Measurements from ENCODE around the gene MTM1. TPM values are rescaled to one million over a fixed set of nuclear protein-coding genes. Genes with fewer than 3 reads are reported as not detected.

MTM1 gene
- total and polyA plus RNA-seq, 2 experiments from 2014 or later = 3.2 to 8.7 TPM

DNA sequence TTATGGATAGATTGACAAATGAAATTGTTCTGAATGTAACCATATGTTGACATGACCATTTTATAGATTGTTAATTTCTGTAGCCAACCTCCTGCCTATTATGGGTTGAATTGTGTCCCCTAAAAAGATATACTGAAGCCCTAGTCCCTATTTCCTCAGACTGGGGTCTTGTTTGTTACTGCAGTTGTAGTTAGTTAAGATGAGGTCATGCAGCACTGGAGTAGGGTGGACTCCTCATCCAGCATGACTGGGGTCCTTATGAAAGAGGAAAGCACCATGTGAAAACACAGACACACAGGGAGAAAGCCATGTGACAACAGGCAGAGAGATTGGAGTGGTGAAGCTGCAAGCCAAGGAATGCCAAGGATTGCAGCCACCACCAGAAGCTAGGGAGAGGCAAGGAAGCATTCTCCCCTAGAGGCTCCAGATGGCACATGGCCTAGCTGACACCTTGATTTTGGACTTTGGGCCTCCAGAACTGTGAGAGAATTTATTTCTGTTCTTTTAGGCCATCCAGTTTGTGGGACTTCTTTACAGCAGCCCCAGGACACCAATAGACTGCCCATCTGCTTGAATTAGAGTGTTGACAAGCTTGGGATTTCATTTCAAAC, 14.0 kb downstream of the MTM1 start (continued):
- TF ChIP-seq, protein P1, sequence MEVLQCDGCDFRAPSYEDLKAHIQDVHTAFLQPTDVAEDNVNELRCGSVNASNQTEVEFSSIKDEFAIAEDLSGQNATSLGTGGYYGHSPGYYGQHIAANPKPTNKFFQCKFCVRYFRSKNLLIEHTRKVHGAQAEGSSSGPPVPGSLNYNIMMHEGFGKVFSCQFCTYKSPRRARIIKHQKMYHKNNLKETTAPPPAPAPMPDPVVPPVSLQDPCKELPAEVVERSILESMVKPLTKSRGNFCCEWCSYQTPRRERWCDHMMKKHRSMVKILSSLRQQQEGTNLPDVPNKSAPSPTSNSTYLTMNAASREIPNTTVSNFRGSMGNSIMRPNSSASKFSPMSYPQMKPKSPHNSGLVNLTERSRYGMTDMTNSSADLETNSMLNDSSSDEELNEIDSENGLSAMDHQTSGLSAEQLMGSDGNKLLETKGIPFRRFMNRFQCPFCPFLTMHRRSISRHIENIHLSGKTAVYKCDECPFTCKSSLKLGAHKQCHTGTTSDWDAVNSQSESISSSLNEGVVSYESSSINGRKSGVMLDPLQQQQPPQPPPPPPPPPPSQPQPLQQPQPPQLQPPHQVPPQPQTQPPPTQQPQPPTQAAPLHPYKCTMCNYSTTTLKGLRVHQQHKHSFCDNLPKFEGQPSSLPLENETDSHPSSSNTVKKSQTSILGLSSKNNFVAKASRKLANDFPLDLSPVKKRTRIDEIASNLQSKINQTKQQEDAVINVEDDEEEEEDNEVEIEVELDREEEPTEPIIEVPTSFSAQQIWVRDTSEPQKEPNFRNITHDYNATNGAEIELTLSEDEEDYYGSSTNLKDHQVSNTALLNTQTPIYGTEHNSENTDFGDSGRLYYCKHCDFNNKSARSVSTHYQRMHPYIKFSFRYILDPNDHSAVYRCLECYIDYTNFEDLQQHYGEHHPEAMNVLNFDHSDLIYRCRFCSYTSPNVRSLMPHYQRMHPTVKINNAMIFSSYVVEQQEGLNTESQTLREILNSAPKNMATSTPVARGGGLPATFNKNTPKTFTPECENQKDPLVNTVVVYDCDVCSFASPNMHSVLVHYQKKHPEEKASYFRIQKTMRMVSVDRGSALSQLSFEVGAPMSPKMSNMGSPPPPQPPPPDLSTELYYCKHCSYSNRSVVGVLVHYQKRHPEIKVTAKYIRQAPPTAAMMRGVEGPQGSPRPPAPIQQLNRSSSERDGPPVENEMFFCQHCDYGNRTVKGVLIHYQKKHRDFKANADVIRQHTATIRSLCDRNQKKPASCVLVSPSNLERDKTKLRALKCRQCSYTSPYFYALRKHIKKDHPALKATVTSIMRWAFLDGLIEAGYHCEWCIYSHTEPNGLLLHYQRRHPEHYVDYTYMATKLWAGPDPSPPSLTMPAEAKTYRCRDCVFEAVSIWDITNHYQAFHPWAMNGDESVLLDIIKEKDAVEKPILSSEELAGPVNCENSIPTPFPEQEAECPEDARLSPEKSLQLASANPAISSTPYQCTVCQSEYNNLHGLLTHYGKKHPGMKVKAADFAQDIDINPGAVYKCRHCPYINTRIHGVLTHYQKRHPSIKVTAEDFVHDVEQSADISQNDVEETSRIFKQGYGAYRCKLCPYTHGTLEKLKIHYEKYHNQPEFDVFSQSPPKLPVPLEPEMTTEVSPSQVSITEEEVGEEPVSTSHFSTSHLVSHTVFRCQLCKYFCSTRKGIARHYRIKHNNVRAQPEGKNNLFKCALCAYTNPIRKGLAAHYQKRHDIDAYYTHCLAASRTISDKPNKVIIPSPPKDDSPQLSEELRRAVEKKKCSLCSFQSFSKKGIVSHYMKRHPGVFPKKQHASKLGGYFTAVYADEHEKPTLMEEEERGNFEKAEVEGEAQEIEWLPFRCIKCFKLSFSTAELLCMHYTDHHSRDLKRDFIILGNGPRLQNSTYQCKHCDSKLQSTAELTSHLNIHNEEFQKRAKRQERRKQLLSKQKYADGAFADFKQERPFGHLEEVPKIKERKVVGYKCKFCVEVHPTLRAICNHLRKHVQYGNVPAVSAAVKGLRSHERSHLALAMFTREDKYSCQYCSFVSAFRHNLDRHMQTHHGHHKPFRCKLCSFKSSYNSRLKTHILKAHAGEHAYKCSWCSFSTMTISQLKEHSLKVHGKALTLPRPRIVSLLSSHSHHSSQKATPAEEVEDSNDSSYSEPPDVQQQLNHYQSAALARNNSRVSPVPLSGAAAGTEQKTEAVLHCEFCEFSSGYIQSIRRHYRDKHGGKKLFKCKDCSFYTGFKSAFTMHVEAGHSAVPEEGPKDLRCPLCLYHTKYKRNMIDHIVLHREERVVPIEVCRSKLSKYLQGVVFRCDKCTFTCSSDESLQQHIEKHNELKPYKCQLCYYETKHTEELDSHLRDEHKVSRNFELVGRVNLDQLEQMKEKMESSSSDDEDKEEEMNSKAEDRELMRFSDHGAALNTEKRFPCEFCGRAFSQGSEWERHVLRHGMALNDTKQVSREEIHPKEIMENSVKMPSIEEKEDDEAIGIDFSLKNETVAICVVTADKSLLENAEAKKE (CRISPR knock-in tag; IDR thresholded peaks at IDR 0.05) = no peak
- TF ChIP-seq EZH2phosphoT487 (IDR thresholded peaks at IDR 0.05; ENCODE audit: unreplicated experiment) (no peak), POLR2AphosphoS5 (IDR thresholded peaks at IDR 0.05; ENCODE audit: low read depth) (no peak), NANOG (IDR thresholded peaks at IDR 0.05; ENCODE audit: borderline replicate concordance) (no peak), JUNB (IDR thresholded peaks at IDR 0.05; ENCODE audit: unreplicated experiment) (no peak), ZNF114 (CRISPR knock-in tag; IDR thresholded peaks at IDR 0.05) (no peak)
- TF ChIP-seq, protein P2, sequence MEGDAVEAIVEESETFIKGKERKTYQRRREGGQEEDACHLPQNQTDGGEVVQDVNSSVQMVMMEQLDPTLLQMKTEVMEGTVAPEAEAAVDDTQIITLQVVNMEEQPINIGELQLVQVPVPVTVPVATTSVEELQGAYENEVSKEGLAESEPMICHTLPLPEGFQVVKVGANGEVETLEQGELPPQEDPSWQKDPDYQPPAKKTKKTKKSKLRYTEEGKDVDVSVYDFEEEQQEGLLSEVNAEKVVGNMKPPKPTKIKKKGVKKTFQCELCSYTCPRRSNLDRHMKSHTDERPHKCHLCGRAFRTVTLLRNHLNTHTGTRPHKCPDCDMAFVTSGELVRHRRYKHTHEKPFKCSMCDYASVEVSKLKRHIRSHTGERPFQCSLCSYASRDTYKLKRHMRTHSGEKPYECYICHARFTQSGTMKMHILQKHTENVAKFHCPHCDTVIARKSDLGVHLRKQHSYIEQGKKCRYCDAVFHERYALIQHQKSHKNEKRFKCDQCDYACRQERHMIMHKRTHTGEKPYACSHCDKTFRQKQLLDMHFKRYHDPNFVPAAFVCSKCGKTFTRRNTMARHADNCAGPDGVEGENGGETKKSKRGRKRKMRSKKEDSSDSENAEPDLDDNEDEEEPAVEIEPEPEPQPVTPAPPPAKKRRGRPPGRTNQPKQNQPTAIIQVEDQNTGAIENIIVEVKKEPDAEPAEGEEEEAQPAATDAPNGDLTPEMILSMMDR (conservative IDR thresholded peaks at IDR 0.05; ENCODE audit: low read depth in 2 of 2) = no peak
